PFSK-1 (cell line): ENCODE measurements around the gene TRAPPC5. TPM values are rescaled to one million over a fixed set of nuclear protein-coding genes. Genes with fewer than 3 reads are reported as not detected.

Source experiments
- FOXP2 ChIP-seq: optimal IDR thresholded peaks from 2 replicates; pipeline ENCODE3; 2011; ENCODE audit warnings: borderline replicate concordance, control low read depth, inconsistent platforms; ENCODE audit not compliant: insufficient read depth; ENCODE audit errors: extremely low read length, extremely low read depth
- POLR2AphosphoS5 ChIP-seq: IDR thresholded peaks from 2 replicates; pipeline ENCODE4 v1.6.1; 2012; ENCODE audit warnings: low read depth, mild to moderate bottlenecking, control low read depth, low read length, moderate library complexity
- SIN3A ChIP-seq: IDR thresholded peaks from 2 replicates; pipeline ENCODE4 v1.6.1; 2012; ENCODE audit warnings: mild to moderate bottlenecking, low read length, moderate library complexity, borderline replicate concordance; ENCODE audit not compliant: insufficient read depth
- TAF1 ChIP-seq: IDR thresholded peaks from 2 replicates; pipeline ENCODE4 v1.6.1; 2012; ENCODE audit warnings: low read length, control low read depth, borderline replicate concordance; ENCODE audit not compliant: insufficient read depth
- polyA plus RNA-seq: library from polyadenylated mRNA; unstranded; fragments of >200 nt; gene quantifications from one replicate; pipeline ENCODE4 v1.2.1, GENCODE V29; 2012; ENCODE audit warnings: low read depth, missing spikeins; ENCODE audit not compliant: insufficient read length
- TF ChIP-seq, protein P1 (sequence below), 2 experiments: IDR thresholded peaks; 2 replicates each; pipeline versions ENCODE4 v1.6.1 to v1.8.0; 2011 to 2012; ENCODE audit warnings: low read depth in 2 of 2, low read length in 2 of 2, control low read depth in 1 of 2, inconsistent platforms in 1 of 2, mild to moderate bottlenecking in 1 of 2, moderate library complexity in 1 of 2; ENCODE audit not compliant: insufficient read depth in 1 of 2

The TRAPPC5 gene
- 278 TPM for polyA plus RNA-seq

- TF ChIP-seq, protein P1, sequence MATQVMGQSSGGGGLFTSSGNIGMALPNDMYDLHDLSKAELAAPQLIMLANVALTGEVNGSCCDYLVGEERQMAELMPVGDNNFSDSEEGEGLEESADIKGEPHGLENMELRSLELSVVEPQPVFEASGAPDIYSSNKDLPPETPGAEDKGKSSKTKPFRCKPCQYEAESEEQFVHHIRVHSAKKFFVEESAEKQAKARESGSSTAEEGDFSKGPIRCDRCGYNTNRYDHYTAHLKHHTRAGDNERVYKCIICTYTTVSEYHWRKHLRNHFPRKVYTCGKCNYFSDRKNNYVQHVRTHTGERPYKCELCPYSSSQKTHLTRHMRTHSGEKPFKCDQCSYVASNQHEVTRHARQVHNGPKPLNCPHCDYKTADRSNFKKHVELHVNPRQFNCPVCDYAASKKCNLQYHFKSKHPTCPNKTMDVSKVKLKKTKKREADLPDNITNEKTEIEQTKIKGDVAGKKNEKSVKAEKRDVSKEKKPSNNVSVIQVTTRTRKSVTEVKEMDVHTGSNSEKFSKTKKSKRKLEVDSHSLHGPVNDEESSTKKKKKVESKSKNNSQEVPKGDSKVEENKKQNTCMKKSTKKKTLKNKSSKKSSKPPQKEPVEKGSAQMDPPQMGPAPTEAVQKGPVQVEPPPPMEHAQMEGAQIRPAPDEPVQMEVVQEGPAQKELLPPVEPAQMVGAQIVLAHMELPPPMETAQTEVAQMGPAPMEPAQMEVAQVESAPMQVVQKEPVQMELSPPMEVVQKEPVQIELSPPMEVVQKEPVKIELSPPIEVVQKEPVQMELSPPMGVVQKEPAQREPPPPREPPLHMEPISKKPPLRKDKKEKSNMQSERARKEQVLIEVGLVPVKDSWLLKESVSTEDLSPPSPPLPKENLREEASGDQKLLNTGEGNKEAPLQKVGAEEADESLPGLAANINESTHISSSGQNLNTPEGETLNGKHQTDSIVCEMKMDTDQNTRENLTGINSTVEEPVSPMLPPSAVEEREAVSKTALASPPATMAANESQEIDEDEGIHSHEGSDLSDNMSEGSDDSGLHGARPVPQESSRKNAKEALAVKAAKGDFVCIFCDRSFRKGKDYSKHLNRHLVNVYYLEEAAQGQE (IDR thresholded peaks at IDR 0.05; ENCODE audit: insufficient read depth in 1 of 2, low read depth in 2 of 2, low read length in 2 of 2) = 0 out of 4 replicates have a peak, but pooled peaks of 1 of the 2 experiments have one; percentile 19
- TF ChIP-seq POLR2AphosphoS5 (peak; percentile 68; the same call in 1 of the 2 replicates), TAF1 (0 out of 2 replicates have a peak, but pooled peaks have one; percentile 21), SIN3A (no peak), FOXP2 (peak; percentile 52)
These were observed at the start of gene TRAPPC5 for GRCh38 chr19:7680606-7681339. TRAPPC5 (plus strand) TSS chr19:7680833; CDS start chr19:7682254, 1,421 bp downstream.

GRCh38 chr19:7631577-7631976 lies 49.1 kb upstream of the TRAPPC5 start:
- TF ChIP-seq SIN3A (no peak), FOXP2 (no peak), POLR2AphosphoS5 (no peak), TAF1 (no peak)
- TF ChIP-seq, protein P1 (IDR thresholded peaks at IDR 0.05; ENCODE audit: insufficient read depth in 1 of 2, low read depth in 2 of 2, low read length in 2 of 2) = no peak

GRCh38 chr19:7632340-7633203 lies 48.1 kb upstream of the TRAPPC5 start:
- TF ChIP-seq TAF1 (no peak), POLR2AphosphoS5 (no peak), SIN3A (no peak), FOXP2 (no peak)
- TF ChIP-seq, protein P1 (IDR thresholded peaks at IDR 0.05; ENCODE audit: insufficient read depth in 1 of 2, low read depth in 2 of 2, low read length in 2 of 2) = no peak

GRCh38 chr19:7633698-7634097 lies 46.9 kb upstream of the TRAPPC5 start, which contains the start of gene PCP2:
PCP2 (minus strand) TSS chr19:7633719; CDS start chr19:7633457, 262 bp downstream.
- no peak for TF ChIP-seq FOXP2
- TF ChIP-seq, protein P1 (IDR thresholded peaks at IDR 0.05; ENCODE audit: insufficient read depth in 1 of 2, low read depth in 2 of 2, low read length in 2 of 2) = no peak
- TF ChIP-seq TAF1 = no peak
- TF ChIP-seq SIN3A = no peak
- no peak for TF ChIP-seq POLR2AphosphoS5
